ENCODE results near the gene NRXN3.

GRCh38 chr14:78849952-78850351 is 679.8 kb downstream of the NRXN3 start:
- no peak for TF ChIP-seq ZNF701 (tag by site-specific recombination; IDR thresholded peaks at IDR 0.05)
- TF ChIP-seq ZNF391 (tag by site-specific recombination; IDR thresholded peaks at IDR 0.05; ENCODE audit: borderline replicate concordance, low read depth), result no peak
- no peak for TF ChIP-seq KLF16 (tag by site-specific recombination; IDR thresholded peaks at IDR 0.05)
- no peak for TF ChIP-seq ZSCAN18 (tag by site-specific recombination; IDR thresholded peaks at IDR 0.05)
- TF ChIP-seq CTCF (tag by site-specific recombination; IDR thresholded peaks at IDR 0.05), result no peak
- TF ChIP-seq ZEB2 (tag by site-specific recombination; IDR thresholded peaks at IDR 0.05), result no peak
- no peak for TF ChIP-seq YY1 (tag by site-specific recombination; IDR thresholded peaks at IDR 0.05)
- no peak for TF ChIP-seq ELK4 (IDR thresholded peaks at IDR 0.05; ENCODE audit: borderline replicate concordance, low read depth, low read length)
- no peak for TF ChIP-seq ZNF785 (tag by site-specific recombination; IDR thresholded peaks at IDR 0.05)
- no peak for TF ChIP-seq ZNF280D (tag by site-specific recombination; IDR thresholded peaks at IDR 0.05)
